Ammon's horn (tissue), 1 donor: Measurements from ENCODE around the gene PHF13.

Experiments used
- DNase-seq: peaks from one replicate; pipeline ENCODE4 v3.0.0-alpha.2; 2016; ENCODE audit warnings: low spot score

Gene PHF13

GRCh38 chr1:6601923-6602668 lies 11.4 kb upstream of the PHF13 start:
- peak; percentile 67 for DNase-seq

- DNase-seq: peak; percentile 91
Observed at GRCh38 chr1:6602669-6603237, 10.8 kb upstream of the PHF13 start, which contains the start of gene KLHL21. TSS of gene KLHL21 (minus strand) at chr1:6602869. CDS start at chr1:6602817, 52 bp downstream.

- DNase-seq: peak; percentile 83
Observed at GRCh38 chr1:6603238-6603914, 10.2 kb upstream of the PHF13 start.

GRCh38 chr1:6603915-6604558 lies 9.5 kb upstream of the PHF13 start:
- DNase-seq: no peak

- peak; percentile 63 for DNase-seq
Observed at GRCh38 chr1:6612641-6613360, 730 bp upstream of the PHF13 start.

- DNase-seq: no peak
Observed at GRCh38 chr1:6614019-6614928, 743 bp downstream of the PHF13 start.

GRCh38 chr1:6614929-6615785 lies 1.6 kb downstream of the PHF13 start:
- no peak for DNase-seq

GRCh38 chr1:6619045-6619444 lies 5.5 kb downstream of the PHF13 start:
- DNase-seq: no peak

GRCh38 chr1:6621429-6622391 lies 8.2 kb downstream of the PHF13 start:
- no peak for DNase-seq

- no peak for DNase-seq
Observed at GRCh38 chr1:6622396-6623152, 9.0 kb downstream of the PHF13 start.

GRCh38 chr1:6623269-6623965 lies 9.9 kb downstream of the PHF13 start:
- no peak for DNase-seq

- DNase-seq: peak; percentile 88
Observed at GRCh38 chr1:6624710-6625583, 11.4 kb downstream of the PHF13 start, which contains the start of gene THAP3. TSS of gene THAP3 (plus strand) at chr1:6624868. CDS start at chr1:6625219, 351 bp downstream.

- no peak for DNase-seq
Observed at GRCh38 chr1:6625584-6626149, 12.1 kb downstream of the PHF13 start.

GRCh38 chr1:6627031-6627430 lies 13.5 kb downstream of the PHF13 start:
- no peak for DNase-seq

GRCh38 chr1:6627841-6628545 lies 14.5 kb downstream of the PHF13 start:
- DNase-seq: no peak
